ENCODE results near the gene RAB37.
A peak's percentile ranks its signal among the peaks of the same experiment; 100 is the strongest.

The RAB37 gene

GRCh38 chr17:74713171-74713755 lies 23.8 kb upstream of the RAB37 start:
- Mint-ChIP-seq H3K4me1 (peaks cover 6% of the 10 kb centered on the region), H3K27me3 (no peaks in the 10 kb centered on the region), H3K9me3 (no peaks in the 10 kb centered on the region), H3K27ac (no peak overlapping the region), H3K36me3 (peaks cover 2% of the 10 kb centered on the region), H3K4me3 (no peak overlapping the region)

GRCh38 chr17:74715144-74715543 lies 21.9 kb upstream of the RAB37 start:
- Mint-ChIP-seq H3K27ac (no peak overlapping the region), H3K4me1 (peaks cover 6% of the 10 kb centered on the region), H3K36me3 (peaks cover 2% of the 10 kb centered on the region), H3K4me3 (no peak overlapping the region), H3K9me3 (no peaks in the 10 kb centered on the region), H3K27me3 (no peaks in the 10 kb centered on the region)

- H3K9me3 Mint-ChIP-seq = no peaks in the 10 kb centered on the region
- no peaks in the 10 kb centered on the region for H3K27me3 Mint-ChIP-seq
- H3K36me3 Mint-ChIP-seq = no peaks in the 10 kb centered on the region
- no peak overlapping the region for H3K27ac Mint-ChIP-seq
- H3K4me1 Mint-ChIP-seq = no peaks in the 10 kb centered on the region
- no peak overlapping the region for H3K4me3 Mint-ChIP-seq
These were observed 16.6 kb upstream of the RAB37 start for GRCh38 chr17:74720506-74720905.

GRCh38 chr17:74722782-74723181 lies 14.3 kb upstream of the RAB37 start:
- no peak overlapping the region for H3K4me3 Mint-ChIP-seq
- no peaks in the 10 kb centered on the region for H3K36me3 Mint-ChIP-seq
- no peaks in the 10 kb centered on the region for H3K4me1 Mint-ChIP-seq
- H3K27me3 Mint-ChIP-seq = no peaks in the 10 kb centered on the region
- no peaks in the 10 kb centered on the region for H3K9me3 Mint-ChIP-seq
- H3K27ac Mint-ChIP-seq = no peak overlapping the region

- no peak overlapping the region for H3K27ac Mint-ChIP-seq
- H3K4me3 Mint-ChIP-seq = no peak overlapping the region
- H3K4me1 Mint-ChIP-seq = no peaks in the 10 kb centered on the region
- H3K9me3 Mint-ChIP-seq = no peaks in the 10 kb centered on the region
- no peaks in the 10 kb centered on the region for H3K36me3 Mint-ChIP-seq
- H3K27me3 Mint-ChIP-seq = no peaks in the 10 kb centered on the region
These were observed 13.2 kb upstream of the RAB37 start for GRCh38 chr17:74723891-74724290.

- Mint-ChIP-seq H3K27ac (no peak overlapping the region), H3K36me3 (no peaks in the 10 kb centered on the region), H3K4me1 (no peaks in the 10 kb centered on the region), H3K4me3 (no peak overlapping the region), H3K9me3 (no peaks in the 10 kb centered on the region), H3K27me3 (no peaks in the 10 kb centered on the region)
These were observed 11.9 kb upstream of the RAB37 start for GRCh38 chr17:74725111-74725510.

- H3K27ac Mint-ChIP-seq = no peak overlapping the region
- H3K4me1 Mint-ChIP-seq = no peaks in the 10 kb centered on the region
- no peaks in the 10 kb centered on the region for H3K27me3 Mint-ChIP-seq
- no peak overlapping the region for H3K4me3 Mint-ChIP-seq
- H3K9me3 Mint-ChIP-seq = no peaks in the 10 kb centered on the region
- no peaks in the 10 kb centered on the region for H3K36me3 Mint-ChIP-seq
These were observed 8.9 kb upstream of the RAB37 start for GRCh38 chr17:74728033-74728701.

GRCh38 chr17:74728702-74729075 lies 8.4 kb upstream of the RAB37 start:
- Mint-ChIP-seq H3K4me3 (no peak overlapping the region), H3K9me3 (no peaks in the 10 kb centered on the region), H3K36me3 (no peaks in the 10 kb centered on the region), H3K27me3 (no peaks in the 10 kb centered on the region), H3K27ac (no peak overlapping the region), H3K4me1 (no peaks in the 10 kb centered on the region)

- no peaks in the 10 kb centered on the region for H3K4me1 Mint-ChIP-seq
- no peak overlapping the region for H3K4me3 Mint-ChIP-seq
- H3K9me3 Mint-ChIP-seq = no peaks in the 10 kb centered on the region
- no peak overlapping the region for H3K27ac Mint-ChIP-seq
- H3K27me3 Mint-ChIP-seq = no peaks in the 10 kb centered on the region
- no peaks in the 10 kb centered on the region for H3K36me3 Mint-ChIP-seq
These were observed 7.7 kb upstream of the RAB37 start for GRCh38 chr17:74729368-74729767.

- Mint-ChIP-seq H3K9me3 (no peaks in the 10 kb centered on the region), H3K27ac (no peak overlapping the region), H3K27me3 (no peaks in the 10 kb centered on the region), H3K36me3 (no peaks in the 10 kb centered on the region), H3K4me3 (no peak overlapping the region), H3K4me1 (peaks cover 4% of the 10 kb centered on the region)
These were observed 7.2 kb upstream of the RAB37 start for GRCh38 chr17:74729866-74730265.

- Mint-ChIP-seq H3K27ac (peak overlapping the region; percentile 13), H3K4me3 (no peak overlapping the region), H3K27me3 (no peaks in the 10 kb centered on the region), H3K36me3 (no peaks in the 10 kb centered on the region), H3K4me1 (peaks cover 5% of the 10 kb centered on the region), H3K9me3 (no peaks in the 10 kb centered on the region)
These were observed 6.3 kb upstream of the RAB37 start for GRCh38 chr17:74730491-74731346.

- H3K4me1 Mint-ChIP-seq = peaks cover 7% of the 10 kb centered on the region
- no peaks in the 10 kb centered on the region for H3K36me3 Mint-ChIP-seq
- no peaks in the 10 kb centered on the region for H3K27me3 Mint-ChIP-seq
- no peak overlapping the region for H3K4me3 Mint-ChIP-seq
- H3K9me3 Mint-ChIP-seq = no peaks in the 10 kb centered on the region
- no peak overlapping the region for H3K27ac Mint-ChIP-seq
These were observed 5.8 kb upstream of the RAB37 start for GRCh38 chr17:74731347-74731605.

GRCh38 chr17:74732042-74732867 lies 4.8 kb upstream of the RAB37 start:
- no peaks in the 10 kb centered on the region for H3K27me3 Mint-ChIP-seq
- no peak overlapping the region for H3K4me3 Mint-ChIP-seq
- no peak overlapping the region for H3K27ac Mint-ChIP-seq
- H3K36me3 Mint-ChIP-seq = no peaks in the 10 kb centered on the region
- peaks cover 10% of the 10 kb centered on the region for H3K4me1 Mint-ChIP-seq
- H3K9me3 Mint-ChIP-seq = no peaks in the 10 kb centered on the region

- H3K27ac Mint-ChIP-seq = no peak overlapping the region
- H3K36me3 Mint-ChIP-seq = no peaks in the 10 kb centered on the region
- no peaks in the 10 kb centered on the region for H3K9me3 Mint-ChIP-seq
- no peaks in the 10 kb centered on the region for H3K27me3 Mint-ChIP-seq
- H3K4me3 Mint-ChIP-seq = no peak overlapping the region
- peaks cover 22% of the 10 kb centered on the region for H3K4me1 Mint-ChIP-seq
These were observed 3.5 kb upstream of the RAB37 start for GRCh38 chr17:74733365-74734122.

GRCh38 chr17:74734256-74734655 lies 2.8 kb upstream of the RAB37 start:
- Mint-ChIP-seq H3K27ac (no peak overlapping the region), H3K36me3 (no peaks in the 10 kb centered on the region), H3K27me3 (no peaks in the 10 kb centered on the region), H3K4me1 (peaks cover 29% of the 10 kb centered on the region), H3K9me3 (no peaks in the 10 kb centered on the region), H3K4me3 (no peak overlapping the region)
